Chondrocyte (in vitro differentiated cells): ENCODE data around the gene FGF1. TPM values are rescaled to one million over a fixed set of nuclear protein-coding genes. Genes with fewer than 3 reads are reported as not detected.

ENCODE experiments used
- DNase-seq: peaks from one replicate; pipeline ENCODE4 v3.0.0; 2021; ENCODE audit warnings: mixed read lengths, low spot score
- H3K27ac Mint-ChIP-seq: one replicate; pipeline ENCODE4 v1.8.0; 2021; ENCODE audit warnings: mild to moderate bottlenecking, moderate library complexity, mixed read lengths; ENCODE audit not compliant: unreplicated experiment
- H3K27me3 Mint-ChIP-seq: 2 replicates; pipeline ENCODE4 v1.8.0; 2021; ENCODE audit warnings: low read depth, mixed read lengths
- H3K36me3 Mint-ChIP-seq: 2 replicates; pipeline ENCODE4 v1.8.0; 2021; ENCODE audit warnings: low read depth, mixed read lengths
- H3K4me1 Mint-ChIP-seq: 2 replicates; pipeline ENCODE4 v1.8.0; 2021; ENCODE audit warnings: low read depth, mild to moderate bottlenecking, mixed read lengths
- H3K4me3 Mint-ChIP-seq: one replicate; pipeline ENCODE4 v1.8.0; 2021; ENCODE audit warnings: mild to moderate bottlenecking, moderate library complexity, mixed read lengths; ENCODE audit not compliant: unreplicated experiment
- H3K9me3 Mint-ChIP-seq: 2 replicates; pipeline ENCODE4 v1.8.0; 2021; ENCODE audit warnings: low read depth, mixed read lengths
- CTCF ChIP-seq: fragments of 200-600 bp; sonication (generic); IDR thresholded peaks from 2 replicates; pipeline ENCODE4 v1.5.0; 2021; ENCODE audit warnings: antibody characterized with exemption, mild to moderate bottlenecking, moderate library complexity
- total RNA-seq: library from RNA; stranded (reverse); gene quantifications from 3 replicates; pipeline ENCODE4 v1.2.1, GENCODE V29; 2021

The FGF1 gene
- total RNA-seq, 1 donor from 2014 or later: 6.9 TPM

GRCh38 chr5:142639455-142639854, 46.4 kb downstream of the FGF1 start:
- Mint-ChIP-seq H3K9me3 (no peaks in the 10 kb centered on the region), H3K4me3 (no peak overlapping the region), H3K36me3 (no peaks in the 10 kb centered on the region), H3K4me1 (peaks cover 45% of the 10 kb centered on the region), H3K27me3 (no peaks in the 10 kb centered on the region), H3K27ac (no peak overlapping the region)
- no peak for TF ChIP-seq CTCF
- DNase-seq: no peak

GRCh38 chr5:142637871-142638270, 48.0 kb downstream of the FGF1 start:
- Mint-ChIP-seq H3K36me3 (no peaks in the 10 kb centered on the region), H3K4me1 (peaks cover 38% of the 10 kb centered on the region), H3K27me3 (no peaks in the 10 kb centered on the region), H3K4me3 (no peak overlapping the region), H3K27ac (no peak overlapping the region), H3K9me3 (no peaks in the 10 kb centered on the region)
- DNase-seq: no peak
- no peak for TF ChIP-seq CTCF

- DNase-seq: no peak
- H3K4me1 Mint-ChIP-seq: peaks cover 32% of the 10 kb centered on the region
- no peak for TF ChIP-seq CTCF
These were observed 49.1 kb downstream of the FGF1 start for GRCh38 chr5:142636698-142637324.

GRCh38 chr5:142636093-142636492, 49.8 kb downstream of the FGF1 start:
- TF ChIP-seq CTCF: no peak
- no peaks in the 10 kb centered on the region for H3K27me3 Mint-ChIP-seq
- peaks cover 30% of the 10 kb centered on the region for H3K4me1 Mint-ChIP-seq
- DNase-seq: no peak
- no peaks in the 10 kb centered on the region for H3K36me3 Mint-ChIP-seq
- no peak overlapping the region for H3K27ac Mint-ChIP-seq
- no peaks in the 10 kb centered on the region for H3K9me3 Mint-ChIP-seq
- H3K4me3 Mint-ChIP-seq: no peak overlapping the region

More at GRCh38 chr5:142636698-142637324, 49.1 kb downstream of the FGF1 start:
- no peak overlapping the region for H3K4me3 Mint-ChIP-seq
- H3K9me3 Mint-ChIP-seq: no peaks in the 10 kb centered on the region
- no peak overlapping the region for H3K27ac Mint-ChIP-seq
- H3K36me3 Mint-ChIP-seq: no peaks in the 10 kb centered on the region
- H3K27me3 Mint-ChIP-seq: no peaks in the 10 kb centered on the region

GRCh38 chr5:142634216-142635011, 51.5 kb downstream of the FGF1 start:
- Mint-ChIP-seq H3K4me3 (no peak overlapping the region), H3K27me3 (no peaks in the 10 kb centered on the region), H3K36me3 (no peaks in the 10 kb centered on the region), H3K9me3 (no peaks in the 10 kb centered on the region), H3K4me1 (peaks cover 32% of the 10 kb centered on the region), H3K27ac (peak overlapping the region; percentile 49)
- no peak for TF ChIP-seq CTCF
- no peak for DNase-seq
